Endothelial cell of umbilical vein (primary cell): ENCODE measurements around the gene GIPC1. TPM values are rescaled to one million over a fixed set of nuclear protein-coding genes. Genes with fewer than 3 reads are reported as not detected.
"Not testable (repeated sequence)": the region's sequence is repeated elsewhere in the genome, so short reads cannot be mapped to it uniquely, and the experiment has no call there.

Experiments used
- BruUV-seq: library from RNA; stranded (reverse); fragments of 400-500 nt; replicated peaks from 2 replicates; lab custom pipeline; 2021; lab: Mats Ljungman, UMichigan
- CTCF ChIA-PET: fragments of 300-600, 350-600 bp; sonication (Branson Sonifier 250); formaldehyde crosslinking; loops from one replicate; lab custom pipeline; 2021; ENCODE audit warnings: antibody characterized with exemption, inconsistent platforms; lab: Charles Lee
- POLR2A ChIA-PET: fragments of 300-600, 350-600 bp; sonication (Branson Sonifier 250); formaldehyde crosslinking; loops from one replicate; lab custom pipeline; 2021; ENCODE audit warnings: antibody characterized with exemption, inconsistent platforms; lab: Charles Lee
- DNase-seq: peaks from one replicate; pipeline ENCODE4 v3.0.0-alpha.2; 2011; ENCODE audit warnings: low read depth, low spot score
- FAIRE-seq: peaks from 2 replicates; lab custom pipeline; 2011; peaks lifted over from hg19 to GRCh38; lab: Jason Lieb, UNC
- H2AFZ ChIP-seq: 2 replicates; pipeline ENCODE4 v1.6.0; 2012; ENCODE audit warnings: low read depth, low read length, control low read depth, inconsistent platforms
- H3K27ac ChIP-seq: 2 replicates; pipeline ENCODE4 v1.5.1; 2011; ENCODE audit warnings: low read depth, mild to moderate bottlenecking, control low read depth, low read length, moderate library complexity; ENCODE audit not compliant: insufficient read depth
- H3K27me3 ChIP-seq, 2 experiments: 2 replicates each; pipeline versions ENCODE4 v1.6.0 to v1.6.1; 2011; ENCODE audit warnings: low read length in 2 of 2, mixed read lengths in 1 of 2; ENCODE audit not compliant: control insufficient read depth in 2 of 2, insufficient read depth in 2 of 2
- H3K36me3 ChIP-seq, 2 experiments: 2 replicates in 1 of 2; 3 replicates in 1 of 2; pipeline ENCODE4 v1.5.1; 2011; ENCODE audit warnings: low read length in 2 of 2, mild to moderate bottlenecking in 1 of 2, moderate library complexity in 1 of 2; ENCODE audit not compliant: control insufficient read depth in 2 of 2, insufficient read depth in 2 of 2; ENCODE audit errors: extremely low read depth in 1 of 2
- H3K4me1 ChIP-seq: 3 replicates; pipeline ENCODE4 v1.5.1; 2011; ENCODE audit warnings: mild to moderate bottlenecking, low read length; ENCODE audit not compliant: control insufficient read depth, insufficient read depth; ENCODE audit errors: extremely low read depth
- H3K4me2 ChIP-seq: 2 replicates; pipeline ENCODE4 v1.6.1; 2011; ENCODE audit warnings: low read length, control low read depth, mixed read lengths; ENCODE audit not compliant: insufficient read depth
- H3K4me3 ChIP-seq, 3 experiments: fragments of 200-600 bp in 1 of 3; sonication (generic), shearing (Covaris generic) in 1 of 3; replicated peaks in 1 of 3; 2 replicates each; pipeline ENCODE4 v1.5.1; 2011 to 2016; ENCODE audit warnings: control low read depth in 3 of 3, low read length in 3 of 3, mild to moderate bottlenecking in 2 of 3, inconsistent platforms in 1 of 3, low read depth in 1 of 3, moderate library complexity in 1 of 3; ENCODE audit not compliant: insufficient read depth in 1 of 3
- H3K79me2 ChIP-seq: 2 replicates; pipeline ENCODE4 v1.6.0; 2012; ENCODE audit warnings: low read length, inconsistent platforms; ENCODE audit not compliant: control insufficient read depth, insufficient read depth
- H3K9ac ChIP-seq: replicated peaks from 2 replicates; pipeline ENCODE3; 2011; ENCODE audit warnings: low read length, control low read depth; ENCODE audit not compliant: insufficient read depth; ENCODE audit errors: extremely low read depth
- H3K9me1 ChIP-seq: replicated peaks from 3 replicates; pipeline ENCODE4 v1.6.0; 2011; ENCODE audit warnings: mild to moderate bottlenecking, low read length; ENCODE audit not compliant: control insufficient read depth, insufficient read depth; ENCODE audit errors: extremely low read depth
- H3K9me3 ChIP-seq: replicated peaks from 2 replicates; pipeline ENCODE4 v1.5.1; 2012; ENCODE audit warnings: low read length, inconsistent platforms; ENCODE audit not compliant: control insufficient read depth, insufficient read depth
- H4K20me1 ChIP-seq: replicated peaks from 2 replicates; pipeline ENCODE3; 2011; ENCODE audit warnings: mild to moderate bottlenecking, low read length; ENCODE audit not compliant: control insufficient read depth, insufficient read depth; ENCODE audit errors: extremely low read depth
- CTCF ChIP-seq, 2 donors: IDR thresholded peaks; 1 replicate in 1 of 2; 2 replicates in 1 of 2; pipeline ENCODE4 v1.5.1; 2011; ENCODE audit warnings: low read length in 2 of 2, mild to moderate bottlenecking in 2 of 2, moderate library complexity in 2 of 2, control low read depth in 1 of 2, inconsistent platforms in 1 of 2, low read depth in 1 of 2; ENCODE audit not compliant: insufficient read depth in 1 of 2; ENCODE audit errors: extremely low read depth in 1 of 2
- EZH2 ChIP-seq: IDR thresholded peaks from 2 replicates; pipeline ENCODE4 v1.6.1; 2012; ENCODE audit warnings: borderline replicate concordance, low read depth, mild to moderate bottlenecking, moderate library complexity, low read length, inconsistent platforms; ENCODE audit not compliant: severe bottlenecking
- FOS ChIP-seq: IDR thresholded peaks from 2 replicates; pipeline ENCODE4 v1.6.1; 2011; ENCODE audit warnings: mild to moderate bottlenecking, low read length, moderate library complexity, borderline replicate concordance; ENCODE audit not compliant: insufficient read depth
- GATA2 ChIP-seq: IDR thresholded peaks from 2 replicates; pipeline ENCODE4 v1.7.0; 2011; ENCODE audit warnings: low read depth, mild to moderate bottlenecking, moderate library complexity, mixed read lengths, low read length; ENCODE audit not compliant: insufficient read length, insufficient read depth
- JUN ChIP-seq: IDR thresholded peaks from 2 replicates; pipeline ENCODE4 v1.6.1; 2011; ENCODE audit warnings: borderline replicate concordance, low read depth; ENCODE audit not compliant: insufficient read length, insufficient read depth
- MAX ChIP-seq: IDR thresholded peaks from 2 replicates; pipeline ENCODE4 v1.6.1; 2011; ENCODE audit not compliant: insufficient read depth, insufficient read length
- MYC ChIP-seq: IDR thresholded peaks from one replicate; pipeline ENCODE4 v1.6.1; 2011; ENCODE audit warnings: mild to moderate bottlenecking, low read depth, low read length
- POLR2A ChIP-seq: IDR thresholded peaks from 2 replicates; pipeline ENCODE4 v1.6.1; 2012; ENCODE audit warnings: low read depth, mild to moderate bottlenecking, control low read depth, low read length
- POLR2AphosphoS5 ChIP-seq: IDR thresholded peaks from 2 replicates; pipeline ENCODE4 v1.6.1; 2012; ENCODE audit warnings: low read depth, mild to moderate bottlenecking, control low read depth, low read length, moderate library complexity; ENCODE audit not compliant: insufficient read depth
- dilution Hi-C: fragments of 300-500 bp; cut with MboI; formaldehyde crosslinking; loops from one replicate; pipeline ENCODE4 v1.15.0; 2019; ENCODE audit warnings: low sequenced_read_pairs; ENCODE audit not compliant: extremely low pct_ligation_motif_present
- intact Hi-C: fragments of 100-400 bp; cut with micrococcal nuclease; formaldehyde crosslinking; loops from one replicate; pipeline ENCODE4 v1.10.0; 2022
- polyA plus RNA-seq, 4 experiments: library from polyadenylated mRNA; depleted of rRNA in 3 of 4; stranded (reverse) in 3 of 4; unstranded in 1 of 4; fragments of >200 nt; gene quantifications; 2 replicates each; pipeline versions ENCODE4 v1.2.1 to v1.2.3, GENCODE V29; 2011 to 2012; ENCODE audit warnings: missing spikeins in 1 of 4
- total RNA-seq: library from RNA; stranded (reverse); gene quantifications from 2 replicates; pipeline ENCODE4 v1.2.3, GENCODE V29; 2021

GIPC1 gene
- total and polyA plus RNA-seq, 2 donors (not counting 3 experiments of a cell fraction or from before 2014, with no cell fraction given), result 108 to 141 TPM

GRCh38 chr19:14542711-14543328, 46.9 kb upstream of the GIPC1 start:
- Histone ChIP-seq H3K36me3 (peaks cover 0 to 1% of the 10 kb centered on the region in 2 experiments), H2AFZ (no peak overlapping the region), H3K27me3 (no peaks in the 10 kb centered on the region), H3K4me1 (no peaks in the 10 kb centered on the region), H3K79me2 (peaks cover 6% of the 10 kb centered on the region), H3K27ac (no peak overlapping the region), H3K4me2 (no peak overlapping the region), H4K20me1 (no peaks in the 10 kb centered on the region), H3K9ac (no peak overlapping the region), H3K9me1 (no peaks in the 10 kb centered on the region), H3K9me3 (no peaks in the 10 kb centered on the region), H3K4me3 (no peak overlapping the region)
- TF ChIP-seq CTCF (IDR thresholded peaks at IDR 0.05; ENCODE audit: extremely low read depth in 1 of 2, insufficient read depth in 1 of 2, low read depth in 1 of 2, low read length in 2 of 2) (no peak), POLR2AphosphoS5 (no peak), POLR2A (no peak), MAX (no peak), JUN (no peak), EZH2 (no peak), GATA2 (no peak), MYC (no peak), FOS (no peak)
- ChIA-PET CTCF (interaction anchor here (0.7 kb wide), 1 partner anchor 326 kb away, joined by 3 read pairs; no protein-coding TSS in a partner anchor), POLR2A (no interaction called here)
- dilution Hi-C loops (no loop called here), intact Hi-C loops (no loop called here)
- no peak for FAIRE-seq
- no TSS peak for BruUV-seq
- peak; percentile 30 for DNase-seq

- H3K27ac ChIP-seq, H3K9me1 ChIP-seq, H3K9me3 ChIP-seq, H3K79me2 ChIP-seq, intact Hi-C loops, H3K9ac ChIP-seq, H3K36me3 ChIP-seq, dilution Hi-C loops, POLR2A ChIA-PET, DNase-seq, FAIRE-seq, H3K4me1 ChIP-seq, H3K4me3 ChIP-seq, H3K27me3 ChIP-seq, H2AFZ ChIP-seq, CTCF ChIA-PET, H3K4me2 ChIP-seq, H4K20me1 ChIP-seq, BruUV-seq: not testable (repeated sequence)
Observed at GRCh38 chr19:14541979-14542378, 46.1 kb upstream of the GIPC1 start.
